ENCODE measurements around the gene SAMD11. TPM values are rescaled to one million over a fixed set of nuclear protein-coding genes. Genes with fewer than 3 reads are reported as not detected.

The SAMD11 gene
- total and polyA plus RNA-seq, 2 of the 8 experiments (the other 6 are each of a cell fraction or from before 2014, with no cell fraction given) = 0.18 to 0.30 TPM

DNA sequence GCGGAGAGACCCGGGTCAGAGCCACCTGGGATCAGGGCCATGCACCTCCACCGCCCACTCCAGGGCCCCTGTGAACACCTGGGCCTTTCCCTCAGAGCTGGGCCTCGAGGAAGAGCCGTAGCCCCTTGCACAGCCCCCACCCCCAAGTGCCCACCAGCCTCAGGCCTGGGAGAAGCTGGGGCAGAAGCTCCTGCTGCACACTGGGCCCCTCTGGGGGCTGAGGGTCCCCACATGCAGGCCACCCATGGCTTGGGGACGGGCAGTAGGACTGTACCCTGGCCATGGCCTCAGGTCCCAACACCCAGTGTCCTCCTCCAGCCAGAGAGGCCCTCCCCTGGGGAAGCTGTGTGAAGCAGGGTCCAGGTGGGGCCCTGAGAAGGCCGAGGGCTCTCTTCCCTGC lies 28.9 kb downstream of the SAMD11 start:
- no peak overlapping the region for H2BK5ac ChIP-seq (ENCODE audit: low read depth, low read length)
- H3K36me3 ChIP-seq (ENCODE audit: control insufficient read depth in 2 of 4, insufficient read depth in 4 of 4, low read length in 3 of 4) = peaks cover 9 to 70% (median 50%) of the 10 kb centered on the region in 4 experiments
- peaks cover 0 to 3% of the 10 kb centered on the region in 2 experiments; a peak in 2 of 4 replicates for H3K79me2 ChIP-seq (ENCODE audit: control insufficient read depth in 1 of 2, insufficient read depth in 2 of 2, low read length in 2 of 2)
- no peak for DNase-seq (ENCODE audit: low read depth in 1 of 2, low spot score in 2 of 2)
- 0 out of 2 replicates have a peak overlapping the region, but pooled peaks have one; percentile 14 for H4K8ac ChIP-seq (ENCODE audit: extremely low read depth, insufficient read depth, low read length)
- no peak overlapping the region for H2BK120ac ChIP-seq (replicated peaks; ENCODE audit: low read depth, low read length)
- H3K18ac ChIP-seq (ENCODE audit: extremely low read depth, low read length) = no peak overlapping the region
- H2BK15ac ChIP-seq (ENCODE audit: low read length) = no peak overlapping the region
- 92% methylated on average over 4 of the region's 7 CpGs; no CpG with 5 or more reads in 1 of the 2 experiments for WGBS, 2 experiments (ENCODE audit: extremely low coverage in 1 of 2, insufficient coverage in 1 of 2, insufficient read length in 1 of 2, insufficient replicate concordance in 2 of 2, low coverage in 1 of 2, low lambda C conversion rate in 2 of 2, missing lambda C conversion rate in 1 of 2)
- H3K23ac ChIP-seq (ENCODE audit: insufficient read length) = no peak overlapping the region
- H2BK12ac ChIP-seq (ENCODE audit: low read depth, low read length) = no peak overlapping the region
- H2AK5ac ChIP-seq (ENCODE audit: low read depth, low read length) = no peak overlapping the region
- H3K27me3 ChIP-seq (replicated peaks in 1 of 4; ENCODE audit: control insufficient read depth in 3 of 4, extremely low read depth in 1 of 4, insufficient read depth in 3 of 4, low read length in 3 of 4) = no peaks in the 10 kb centered on the region
- FAIRE-seq = no peak
- no peak overlapping the region for H2BK20ac ChIP-seq (ENCODE audit: low read length)
- no peaks in the 10 kb centered on the region for H3K23me2 ChIP-seq (ENCODE audit: low read depth, low read length)
- no peak overlapping the region for H3K4ac ChIP-seq (replicated peaks; ENCODE audit: insufficient read length, low read depth, low read length)
- no peak overlapping the region for H3K9ac ChIP-seq (replicated peaks in 1 of 4; ENCODE audit: extremely low read depth in 1 of 4, low read depth in 3 of 4, low read length in 3 of 4)
- no peak overlapping the region for H3K14ac ChIP-seq (ENCODE audit: insufficient read length)
- peaks cover 15% of the 10 kb centered on the region for H3K79me1 ChIP-seq (ENCODE audit: low read depth, low read length)
- no peak overlapping the region for H3K4me3 ChIP-seq (ENCODE audit: extremely low read depth in 1 of 4, insufficient read depth in 2 of 4, low read depth in 3 of 4, low read length in 4 of 4)
- no peak overlapping the region for H4K91ac ChIP-seq (replicated peaks; ENCODE audit: insufficient read length, low read length)
- no peak overlapping the region for H3K56ac ChIP-seq (replicated peaks; ENCODE audit: insufficient read length, low read depth, low read length)
- no peaks in the 10 kb centered on the region for H3K9me3 ChIP-seq (ENCODE audit: insufficient read depth in 2 of 2, low read depth in 1 of 2, low read length in 1 of 2)
- H3K4me2 ChIP-seq (ENCODE audit: insufficient read depth in 1 of 2, low read depth in 2 of 2, low read length in 2 of 2) = no peak overlapping the region
- POLR2A ChIA-PET (ENCODE audit: partially characterized antibody) = interaction anchor here (1.0 to 8.8 kb wide), 4 partner anchors 10 to 97 kb away, joined by 3 to 65 read pairs (median 3); partner anchors contain the start of gene PLEKHN1
- H3K27ac ChIP-seq (ENCODE audit: low read depth, low read length) = no peak overlapping the region
- no peak overlapping the region for H2AFZ ChIP-seq (ENCODE audit: low read length)
- CTCF ChIA-PET (ENCODE audit: partially characterized antibody) = interaction anchor here (0.5 to 1.9 kb wide), 9 partner anchors 10 to 172 kb away, joined by 3 to 9 read pairs (median 4); partner anchors contain the start of gene PLEKHN1
- H3K4me1 ChIP-seq (replicated peaks in 1 of 4; ENCODE audit: control insufficient read depth in 3 of 4, insufficient read depth in 4 of 4, low read length in 3 of 4) = peaks cover 0 to 2% (median 0%) of the 10 kb centered on the region in 4 experiments; a peak in 1 of 7 replicates
- no peak overlapping the region for H4K5ac ChIP-seq (ENCODE audit: insufficient read length, low read depth, low read length)
- H4K20me1 ChIP-seq (replicated peaks in 1 of 2; ENCODE audit: control insufficient read depth in 1 of 2, insufficient read depth in 2 of 2, low read length in 2 of 2) = peaks cover 26 to 33% of the 10 kb centered on the region in 2 experiments
- TF ChIP-seq YY1 (IDR thresholded peaks at IDR 0.05; ENCODE audit: low read depth, low read length) = no peak
- no peak for TF ChIP-seq JUN (IDR thresholded peaks at IDR 0.05; ENCODE audit: low read depth, low read length)
- TF ChIP-seq BACH1 (IDR thresholded peaks at IDR 0.05; ENCODE audit: low read length) = no peak
- TF ChIP-seq RXRA (IDR thresholded peaks at IDR 0.05; ENCODE audit: insufficient read depth, low read depth, low read length) = no peak
- no peak for TF ChIP-seq RFX5 (IDR thresholded peaks at IDR 0.05; ENCODE audit: borderline replicate concordance, low read depth, low read length)
- TF ChIP-seq TAF1 (IDR thresholded peaks at IDR 0.05; ENCODE audit: low read depth, low read length) = no peak
- TF ChIP-seq CBX5 (IDR thresholded peaks at IDR 0.05; ENCODE audit: low read depth, low read length) = no peak
- no peak for TF ChIP-seq JUND (IDR thresholded peaks at IDR 0.05; ENCODE audit: low read length)
- no peak for TF ChIP-seq KDM4A (IDR thresholded peaks at IDR 0.05; ENCODE audit: low read depth, low read length, severe bottlenecking)
- TF ChIP-seq FOSL1 (IDR thresholded peaks at IDR 0.05; ENCODE audit: insufficient read depth, low read depth, low read length) = no peak
- TF ChIP-seq SRF (IDR thresholded peaks at IDR 0.05; ENCODE audit: low read depth, low read length) = no peak
- TF ChIP-seq KDM5A (IDR thresholded peaks at IDR 0.05; ENCODE audit: low read length) = no peak
- no peak for TF ChIP-seq USF2 (IDR thresholded peaks at IDR 0.05; ENCODE audit: low read length)
